ENCODE results near the gene TUBGCP2. TPM values are rescaled to one million over a fixed set of nuclear protein-coding genes. Genes with fewer than 3 reads are reported as not detected.

Gene TUBGCP2
- total and polyA plus RNA-seq, 3 donors from 2014 or later, result 76.0 to 101 (median 84.3) TPM

DNA sequence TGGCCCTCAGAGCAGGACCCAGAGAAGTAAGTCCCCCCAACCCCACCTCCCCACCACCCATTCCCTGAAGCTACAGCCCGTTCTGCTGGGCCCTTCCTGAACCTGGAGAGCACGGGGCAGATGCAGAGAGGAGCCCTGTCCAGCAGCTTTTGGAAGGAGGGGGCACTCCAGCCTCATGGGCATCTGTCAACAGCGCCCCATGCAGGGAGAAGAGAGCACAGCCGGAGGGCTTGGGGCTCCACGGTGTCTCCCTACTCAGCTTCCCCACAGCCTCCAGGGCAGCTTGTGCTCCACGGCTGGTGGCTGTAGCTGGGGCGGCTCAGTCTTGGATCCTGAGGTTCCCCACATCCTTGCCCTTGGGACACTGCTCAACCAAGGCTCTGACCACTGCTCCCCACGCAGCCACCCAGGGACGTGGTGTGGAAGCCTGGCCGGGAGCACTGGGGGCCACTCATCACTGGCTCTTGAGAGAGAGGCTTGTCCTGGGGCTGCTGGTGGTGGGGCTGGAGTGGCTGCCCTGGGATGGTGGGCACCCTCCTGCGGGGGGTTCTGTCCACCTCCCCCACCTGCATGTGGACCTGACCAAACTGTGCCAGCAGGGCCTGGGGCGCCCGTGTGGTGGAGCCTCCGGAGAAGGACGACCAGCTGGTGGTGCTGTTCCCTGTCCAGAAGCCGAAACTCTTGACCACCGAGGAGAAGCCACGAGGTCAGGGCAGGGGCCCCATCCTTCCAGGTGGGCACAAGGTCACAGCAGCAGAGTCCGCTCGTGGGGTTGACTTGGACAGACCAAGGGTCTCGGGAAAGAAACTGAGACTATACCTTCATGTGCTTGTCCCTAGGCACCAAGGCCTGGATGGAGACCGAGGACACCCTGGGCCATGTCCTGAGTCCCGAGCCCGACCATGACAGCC, 43.0 kb upstream of the TUBGCP2 start:
- Histone ChIP-seq H3K4me3 (no peak overlapping the region), H3K36me3 (ENCODE audit: low read depth, missing control alignments) (no peaks in the 10 kb centered on the region), H3K27ac (no peak overlapping the region), H3K27me3 (no peaks in the 10 kb centered on the region), H3K4me1 (no peaks in the 10 kb centered on the region), H3K9me3 (no peaks in the 10 kb centered on the region)
- intact Hi-C loops (cut with DNase I; ENCODE audit: low total_unique reads), result no loop called here
- DNase-seq, result no peak
- TF ChIP-seq POLR2A (IDR thresholded peaks at IDR 0.05), result no peak
- TF ChIP-seq, protein P1, sequence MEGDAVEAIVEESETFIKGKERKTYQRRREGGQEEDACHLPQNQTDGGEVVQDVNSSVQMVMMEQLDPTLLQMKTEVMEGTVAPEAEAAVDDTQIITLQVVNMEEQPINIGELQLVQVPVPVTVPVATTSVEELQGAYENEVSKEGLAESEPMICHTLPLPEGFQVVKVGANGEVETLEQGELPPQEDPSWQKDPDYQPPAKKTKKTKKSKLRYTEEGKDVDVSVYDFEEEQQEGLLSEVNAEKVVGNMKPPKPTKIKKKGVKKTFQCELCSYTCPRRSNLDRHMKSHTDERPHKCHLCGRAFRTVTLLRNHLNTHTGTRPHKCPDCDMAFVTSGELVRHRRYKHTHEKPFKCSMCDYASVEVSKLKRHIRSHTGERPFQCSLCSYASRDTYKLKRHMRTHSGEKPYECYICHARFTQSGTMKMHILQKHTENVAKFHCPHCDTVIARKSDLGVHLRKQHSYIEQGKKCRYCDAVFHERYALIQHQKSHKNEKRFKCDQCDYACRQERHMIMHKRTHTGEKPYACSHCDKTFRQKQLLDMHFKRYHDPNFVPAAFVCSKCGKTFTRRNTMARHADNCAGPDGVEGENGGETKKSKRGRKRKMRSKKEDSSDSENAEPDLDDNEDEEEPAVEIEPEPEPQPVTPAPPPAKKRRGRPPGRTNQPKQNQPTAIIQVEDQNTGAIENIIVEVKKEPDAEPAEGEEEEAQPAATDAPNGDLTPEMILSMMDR (IDR thresholded peaks at IDR 0.05), result no peak
- 73 to 76% methylated on average over 10 to 24 of the region's 24 CpGs for WGBS, 2 donors

DNA sequence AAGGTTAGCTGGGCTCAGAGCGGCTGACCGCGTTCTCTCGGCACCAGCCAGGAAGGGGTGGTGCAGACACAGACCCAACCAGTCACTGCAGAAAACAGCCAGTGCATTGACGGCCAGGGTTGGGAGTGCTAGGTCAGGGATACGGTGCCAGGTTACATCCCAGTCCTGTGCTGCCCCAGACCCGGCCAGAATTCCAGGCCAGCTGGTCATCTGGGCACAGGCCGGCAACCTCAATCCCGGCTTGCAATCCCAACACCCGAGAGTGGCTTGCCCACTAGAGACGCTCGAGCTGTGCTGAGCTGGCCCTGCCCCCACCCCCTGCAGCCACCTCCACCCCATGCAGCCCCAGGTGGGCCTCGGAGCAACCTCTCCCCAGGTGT, 42.3 kb upstream of the TUBGCP2 start:
- Histone ChIP-seq H3K4me3 (no peak overlapping the region), H3K4me1 (no peaks in the 10 kb centered on the region), H3K36me3 (ENCODE audit: low read depth, missing control alignments) (no peaks in the 10 kb centered on the region), H3K27me3 (no peaks in the 10 kb centered on the region), H3K27ac (no peak overlapping the region), H3K9me3 (no peaks in the 10 kb centered on the region)
- DNase-seq, result no peak
- no peak for TF ChIP-seq POLR2A (IDR thresholded peaks at IDR 0.05)
- TF ChIP-seq, protein P1 (IDR thresholded peaks at IDR 0.05), result no peak
- intact Hi-C loops (cut with DNase I; ENCODE audit: low total_unique reads), result no loop called here
- WGBS, 2 donors, result 39 to 59% methylated on average over 10 to 12 of the region's 13 CpGs

DNA sequence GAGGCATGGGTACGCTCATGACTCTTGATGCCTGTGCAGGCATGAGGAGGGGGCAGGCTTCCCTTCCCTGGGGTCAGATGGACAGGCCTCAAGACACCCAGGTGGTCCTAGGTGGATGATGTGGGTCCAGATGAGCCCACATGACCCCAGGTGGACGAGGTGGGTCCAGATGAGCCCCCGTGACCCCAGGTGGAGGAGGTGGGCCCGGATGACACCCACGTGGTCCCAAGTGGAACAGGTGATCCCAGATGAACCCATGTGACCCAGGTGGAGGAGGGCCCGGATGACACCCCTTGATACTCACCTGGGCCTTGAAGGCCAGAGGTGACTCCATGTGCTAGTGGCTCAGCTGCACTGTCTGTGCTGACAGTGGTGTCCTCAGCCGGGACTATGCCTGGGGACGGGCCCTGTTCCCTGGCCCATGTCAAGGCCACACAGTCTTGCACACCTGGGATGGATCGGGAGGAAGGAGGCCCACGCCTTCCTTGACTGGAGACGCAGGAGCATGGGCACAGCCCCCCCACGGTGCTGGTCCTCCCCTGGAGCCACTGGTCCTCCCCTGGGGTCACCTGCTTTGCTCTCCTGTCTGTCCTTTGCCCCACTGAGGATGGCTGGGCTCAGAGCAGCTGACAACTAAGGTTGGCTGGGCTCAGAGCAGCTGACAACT, 41.7 kb upstream of the TUBGCP2 start:
- H3K4me3 ChIP-seq, result no peak overlapping the region
- intact Hi-C loops (cut with DNase I; ENCODE audit: low total_unique reads), result no loop called here
- no peak overlapping the region for H3K27ac ChIP-seq
- no peaks in the 10 kb centered on the region for H3K27me3 ChIP-seq
- H3K4me1 ChIP-seq, result no peaks in the 10 kb centered on the region
- TF ChIP-seq, protein P1 (IDR thresholded peaks at IDR 0.05), result no peak
- no peak for TF ChIP-seq POLR2A (IDR thresholded peaks at IDR 0.05)
- H3K9me3 ChIP-seq, result no peaks in the 10 kb centered on the region
- no peak for DNase-seq
- no peaks in the 10 kb centered on the region for H3K36me3 ChIP-seq (ENCODE audit: low read depth, missing control alignments)
- WGBS, 2 donors, result 70 to 72% methylated on average over 2 to 12 of the region's 12 CpGs

DNA sequence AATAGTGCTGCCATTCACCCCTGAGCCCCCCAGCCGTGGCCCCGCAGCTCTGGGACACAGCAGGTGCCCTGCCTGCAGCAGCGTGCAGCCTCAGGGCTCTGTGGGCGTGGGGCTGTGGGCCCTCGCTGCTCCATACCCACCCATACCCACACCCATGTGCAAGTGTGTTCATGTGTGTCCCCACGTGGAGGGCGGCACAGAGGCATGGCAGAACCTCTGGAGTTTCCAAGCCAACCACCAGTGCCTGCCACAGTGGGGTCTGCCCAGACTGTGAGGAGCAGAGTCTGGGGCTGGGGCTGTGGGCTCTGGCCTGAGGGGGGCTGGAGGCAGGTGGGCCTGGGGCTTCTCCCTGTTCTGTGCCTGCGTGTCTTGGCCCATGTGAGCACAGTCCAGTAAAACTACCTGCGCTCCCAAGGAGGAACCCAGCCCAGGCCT, 40.9 kb upstream of the TUBGCP2 start:
- no peak for DNase-seq
- H3K27me3 ChIP-seq, result no peaks in the 10 kb centered on the region
- H3K4me1 ChIP-seq, result no peaks in the 10 kb centered on the region
- no peak overlapping the region for H3K27ac ChIP-seq
- intact Hi-C loops (cut with DNase I; ENCODE audit: low total_unique reads), result no loop called here
- H3K9me3 ChIP-seq, result no peaks in the 10 kb centered on the region
- TF ChIP-seq, protein P1 (IDR thresholded peaks at IDR 0.05), result no peak
- TF ChIP-seq POLR2A (IDR thresholded peaks at IDR 0.05), result no peak
- no peak overlapping the region for H3K4me3 ChIP-seq
- 86 to 92% methylated on average over 6 to 9 of the region's 9 CpGs for WGBS, 2 donors
- no peaks in the 10 kb centered on the region for H3K36me3 ChIP-seq (ENCODE audit: low read depth, missing control alignments)

Data from testis (tissue), 3 donors.